HEK293 (cell line): Measurements from ENCODE around the gene KATNB1.

Source experiments
- AEBP2 ChIP-seq: fragments of 450-650 bp; formaldehyde crosslinking; IDR thresholded peaks from 2 replicates; pipeline ENCODE4 v1.5.1; 2016; ENCODE audit warnings: missing biosample characterization, missing genetic modification characterization, borderline replicate concordance
- CTCF ChIP-seq: fragments of 450-650 bp; formaldehyde crosslinking; IDR thresholded peaks from 2 replicates; pipeline ENCODE4 v1.5.1; 2016; ENCODE audit warnings: missing biosample characterization, missing genetic modification characterization
- EGR2 ChIP-seq: fragments of 450-650 bp; formaldehyde crosslinking; IDR thresholded peaks from 2 replicates; pipeline ENCODE4 v1.5.1; 2016; ENCODE audit warnings: low read depth, missing biosample characterization, missing genetic modification characterization
- FEZF1 ChIP-seq: fragments of 450-650 bp; formaldehyde crosslinking; IDR thresholded peaks from 2 replicates; pipeline ENCODE4 v1.5.1; 2016; ENCODE audit warnings: missing biosample characterization, missing genetic modification characterization
- HOXA7 ChIP-seq: sonication (generic); formaldehyde crosslinking; IDR thresholded peaks from 2 replicates; pipeline ENCODE4 v1.8.1; 2022; ENCODE audit warnings: missing genetic modification reagents, borderline replicate concordance
- SP3 ChIP-seq: fragments of 450-650 bp; formaldehyde crosslinking; IDR thresholded peaks from 2 replicates; pipeline ENCODE4 v1.5.1; 2016; ENCODE audit warnings: missing biosample characterization, missing genetic modification characterization
- TCF7L2 ChIP-seq: IDR thresholded peaks from 2 replicates; pipeline ENCODE4 v1.6.1; 2011; ENCODE audit warnings: low read depth, mild to moderate bottlenecking, inconsistent platforms, low read length, moderate library complexity, borderline replicate concordance
- TRIM28 ChIP-seq: IDR thresholded peaks from 2 replicates; pipeline ENCODE4 v1.6.1; 2011; ENCODE audit warnings: low read length, control low read depth, borderline replicate concordance
- YY2 ChIP-seq: fragments of 450-650 bp; formaldehyde crosslinking; IDR thresholded peaks from 2 replicates; pipeline ENCODE4 v1.5.1; 2016; ENCODE audit warnings: missing biosample characterization, missing genetic modification characterization
- ZBTB21 ChIP-seq: fragments of 450-650 bp; formaldehyde crosslinking; IDR thresholded peaks from 2 replicates; pipeline ENCODE4 v1.5.1; 2017; ENCODE audit warnings: missing biosample characterization, missing genetic modification characterization
- ZBTB48 ChIP-seq: fragments of 450-650 bp; formaldehyde crosslinking; IDR thresholded peaks from 2 replicates; pipeline ENCODE4 v1.5.1; 2016; ENCODE audit warnings: missing biosample characterization, missing genetic modification characterization
- ZBTB8A ChIP-seq: fragments of 450-650 bp; formaldehyde crosslinking; IDR thresholded peaks from 2 replicates; pipeline ENCODE4 v1.5.1; 2016; ENCODE audit warnings: missing biosample characterization, missing genetic modification characterization
- ZFHX2 ChIP-seq: fragments of 450-650 bp; formaldehyde crosslinking; conservative IDR thresholded peaks from 2 replicates; pipeline ENCODE4 v1.5.1; 2016; ENCODE audit warnings: missing biosample characterization, missing genetic modification characterization
- ZNF121 ChIP-seq: fragments of 450-650 bp; formaldehyde crosslinking; IDR thresholded peaks from 2 replicates; pipeline ENCODE4 v1.5.1; 2016; ENCODE audit warnings: missing biosample characterization, missing genetic modification characterization
- ZNF138 ChIP-seq: fragments of 450-650 bp; formaldehyde crosslinking; IDR thresholded peaks from 2 replicates; pipeline ENCODE4 v1.5.1; 2016; ENCODE audit warnings: missing biosample characterization, missing genetic modification characterization, borderline replicate concordance
- ZNF148 ChIP-seq: fragments of 450-650 bp; formaldehyde crosslinking; IDR thresholded peaks from 2 replicates; pipeline ENCODE4 v1.5.0; 2017; ENCODE audit warnings: missing biosample characterization, missing genetic modification characterization, borderline replicate concordance
- ZNF184 ChIP-seq: fragments of 450-650 bp; IDR thresholded peaks from 2 replicates; pipeline ENCODE4 v1.5.1; 2018; ENCODE audit warnings: missing biosample characterization, mild to moderate bottlenecking, missing genetic modification characterization
- ZNF19 ChIP-seq: fragments of 450-650 bp; formaldehyde crosslinking; IDR thresholded peaks from 2 replicates; pipeline ENCODE4; 2016; ENCODE audit warnings: missing biosample characterization, missing genetic modification characterization, low read depth
- ZNF214 ChIP-seq: fragments of 450-650 bp; formaldehyde crosslinking; IDR thresholded peaks from 2 replicates; pipeline ENCODE4 v1.5.1; 2017; ENCODE audit warnings: missing biosample characterization, mild to moderate bottlenecking, missing genetic modification characterization, borderline replicate concordance
- ZNF223 ChIP-seq: fragments of 450-650 bp; formaldehyde crosslinking; IDR thresholded peaks from 2 replicates; pipeline ENCODE4 v1.5.1; 2016; ENCODE audit warnings: missing biosample characterization, missing genetic modification characterization
- ZNF239 ChIP-seq: fragments of 450-650 bp; formaldehyde crosslinking; IDR thresholded peaks from 2 replicates; pipeline ENCODE4 v1.5.1; 2016; ENCODE audit warnings: missing biosample characterization, missing genetic modification characterization
- ZNF335 ChIP-seq: fragments of 450-650 bp; formaldehyde crosslinking; conservative IDR thresholded peaks from 2 replicates; pipeline ENCODE4 v1.5.1; 2016; ENCODE audit warnings: missing biosample characterization, missing genetic modification characterization
- ZNF341 ChIP-seq: fragments of 450-650 bp; formaldehyde crosslinking; IDR thresholded peaks from 2 replicates; pipeline ENCODE4; 2016; ENCODE audit warnings: low read depth, missing biosample characterization, missing genetic modification characterization
- ZNF394 ChIP-seq: fragments of 450-650 bp; formaldehyde crosslinking; IDR thresholded peaks from 2 replicates; pipeline ENCODE4 v1.5.1; 2016; ENCODE audit warnings: missing biosample characterization, missing genetic modification characterization, mild to moderate bottlenecking, moderate library complexity, borderline replicate concordance
- ZNF404 ChIP-seq: fragments of 450-650 bp; formaldehyde crosslinking; IDR thresholded peaks from 2 replicates; pipeline ENCODE4 v1.5.1; 2017; ENCODE audit warnings: missing biosample characterization, missing genetic modification characterization
- ZNF501 ChIP-seq: fragments of 450-650 bp; formaldehyde crosslinking; IDR thresholded peaks from 2 replicates; pipeline ENCODE4 v1.5.1; 2016; ENCODE audit warnings: missing biosample characterization, missing genetic modification characterization
- ZNF530 ChIP-seq: fragments of 450-650 bp; formaldehyde crosslinking; IDR thresholded peaks from 2 replicates; pipeline ENCODE4 v1.5.1; 2016; ENCODE audit warnings: low read depth, missing biosample characterization, missing genetic modification characterization
- ZNF548 ChIP-seq: fragments of 450-650 bp; formaldehyde crosslinking; IDR thresholded peaks from 2 replicates; pipeline ENCODE4 v1.5.1; 2016; ENCODE audit warnings: missing biosample characterization, missing genetic modification characterization
- ZNF560 ChIP-seq: fragments of 450-650 bp; formaldehyde crosslinking; IDR thresholded peaks from 2 replicates; pipeline ENCODE4 v1.5.1; 2017; ENCODE audit warnings: missing biosample characterization, missing genetic modification characterization, borderline replicate concordance
- ZNF561 ChIP-seq: fragments of 450-650 bp; IDR thresholded peaks from 2 replicates; pipeline ENCODE4 v1.5.1; 2018; ENCODE audit warnings: missing biosample characterization, missing genetic modification characterization, borderline replicate concordance
- ZNF624 ChIP-seq: fragments of 450-650 bp; formaldehyde crosslinking; IDR thresholded peaks from 2 replicates; pipeline ENCODE4 v1.5.1; 2017; ENCODE audit warnings: missing biosample characterization, missing genetic modification characterization
- ZNF639 ChIP-seq: fragments of 450-650 bp; formaldehyde crosslinking; IDR thresholded peaks from 2 replicates; pipeline ENCODE4 v1.5.1; 2016; ENCODE audit warnings: missing biosample characterization, missing genetic modification characterization
- ZNF76 ChIP-seq: fragments of 450-650 bp; formaldehyde crosslinking; IDR thresholded peaks from 2 replicates; pipeline ENCODE4; 2016; ENCODE audit warnings: low read depth, missing biosample characterization, missing genetic modification characterization, borderline replicate concordance
- ZNF777 ChIP-seq: fragments of 450-650 bp; formaldehyde crosslinking; IDR thresholded peaks from 2 replicates; pipeline ENCODE4 v1.5.1; 2017; ENCODE audit warnings: missing biosample characterization, missing genetic modification characterization, borderline replicate concordance

Gene KATNB1

GRCh38 chr16:57734925-57735754, 430 bp upstream of the KATNB1 start (continued):
- TF ChIP-seq HOXA7 (CRISPR knock-in tag) (peak; percentile 88), ZNF223 (tag by site-specific recombination) (no peak), ZNF214 (tag by site-specific recombination) (no peak), ZNF404 (no peak), ZBTB21 (no peak), FEZF1 (peak; percentile 33; the same call in 1 of the 2 replicates), ZNF19 (tag by site-specific recombination) (no peak), ZNF530 (tag by site-specific recombination) (no peak), ZBTB8A (tag by site-specific recombination) (no peak), ZNF560 (tag by site-specific recombination) (no peak), ZBTB48 (tag by site-specific recombination) (peak; percentile 66; the same call in 1 of the 2 replicates), ZNF624 (tag by site-specific recombination) (no peak), CTCF (tag by site-specific recombination) (no peak), ZNF239 (tag by site-specific recombination) (no peak), ZNF341 (tag by site-specific recombination) (no peak), EGR2 (tag by site-specific recombination) (peak; percentile 68), ZNF121 (tag by site-specific recombination) (no peak), ZNF76 (tag by site-specific recombination) (peak; percentile 58; the same call in 1 of the 2 replicates), ZNF184 (tag by site-specific recombination) (no peak), ZNF501 (tag by site-specific recombination) (0 out of 2 replicates have a peak, but pooled peaks have one; percentile 19), ZNF138 (tag by site-specific recombination) (no peak), SP3 (peak; percentile 92), ZNF148 (no peak), AEBP2 (tag by site-specific recombination) (no peak), ZNF561 (peak; percentile 100), ZFHX2 (peak; percentile 68), ZNF335 (peak; percentile 84), ZNF777 (no peak), ZNF394 (0 out of 2 replicates have a peak, but pooled peaks have one; percentile 13), ZNF548 (tag by site-specific recombination) (no peak), YY2 (tag by site-specific recombination) (peak; percentile 99), TRIM28 (0 out of 2 replicates have a peak, but pooled peaks have one; percentile 50), ZNF639 (no peak), TCF7L2 (no peak)
